ENCODE measurements around the gene FOXD3.

The FOXD3 gene

DNA sequence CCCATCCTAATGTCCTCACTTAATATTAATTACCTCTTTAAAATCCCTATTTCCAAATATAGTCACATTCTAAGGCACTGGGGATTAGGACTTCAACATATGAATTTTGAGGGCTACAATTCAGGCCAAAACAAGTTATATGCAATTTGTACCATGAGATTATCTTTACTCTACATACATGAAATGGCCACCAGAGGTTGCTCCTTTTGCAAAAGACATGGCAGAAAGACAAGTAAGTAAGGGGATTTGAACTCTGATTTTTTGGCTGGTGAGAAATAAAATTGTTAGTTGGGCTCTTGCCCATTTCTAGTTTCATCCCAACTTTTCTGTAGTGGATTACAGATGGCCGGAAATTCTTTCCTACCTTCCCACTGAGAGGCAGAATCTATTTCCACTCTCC is 40.2 kb downstream of the FOXD3 start:
- DNase-seq = no peak

DNA sequence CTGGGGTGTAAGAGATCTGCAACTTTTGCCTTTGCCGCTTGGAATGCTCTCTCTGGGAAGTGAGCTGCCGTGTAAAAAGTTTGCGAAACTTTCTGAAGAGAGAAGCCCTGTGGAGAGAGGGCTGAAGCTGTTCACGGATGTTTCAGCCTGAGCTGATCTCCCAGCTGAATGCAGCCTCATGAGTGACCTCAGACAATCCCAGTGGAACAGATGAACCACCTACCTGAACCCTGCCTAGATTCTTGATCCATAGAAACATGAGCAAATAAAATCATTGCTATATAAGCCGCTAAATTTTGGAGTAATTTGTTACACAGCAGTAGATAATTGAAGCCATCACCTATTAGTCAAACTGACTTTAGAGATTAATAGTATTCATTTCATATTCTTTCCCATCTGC is 40.6 kb downstream of the FOXD3 start:
- DNase-seq = no peak

DNA sequence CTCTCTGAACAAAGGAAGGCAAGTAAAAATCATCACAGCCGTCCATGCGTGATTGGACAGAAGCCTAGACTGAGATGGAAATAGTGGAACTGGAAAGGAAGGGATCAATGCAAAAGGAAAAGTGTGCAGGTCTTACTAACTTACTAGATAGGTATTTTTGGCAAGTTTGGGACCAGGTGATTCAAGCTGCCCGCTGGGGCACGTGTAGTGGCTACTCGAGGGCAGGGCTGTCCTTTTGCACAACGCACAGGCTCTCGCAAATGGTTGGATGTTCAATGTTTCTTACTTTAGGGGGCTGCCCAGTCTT is 44.5 kb downstream of the FOXD3 start:
- no peak for DNase-seq

DNA sequence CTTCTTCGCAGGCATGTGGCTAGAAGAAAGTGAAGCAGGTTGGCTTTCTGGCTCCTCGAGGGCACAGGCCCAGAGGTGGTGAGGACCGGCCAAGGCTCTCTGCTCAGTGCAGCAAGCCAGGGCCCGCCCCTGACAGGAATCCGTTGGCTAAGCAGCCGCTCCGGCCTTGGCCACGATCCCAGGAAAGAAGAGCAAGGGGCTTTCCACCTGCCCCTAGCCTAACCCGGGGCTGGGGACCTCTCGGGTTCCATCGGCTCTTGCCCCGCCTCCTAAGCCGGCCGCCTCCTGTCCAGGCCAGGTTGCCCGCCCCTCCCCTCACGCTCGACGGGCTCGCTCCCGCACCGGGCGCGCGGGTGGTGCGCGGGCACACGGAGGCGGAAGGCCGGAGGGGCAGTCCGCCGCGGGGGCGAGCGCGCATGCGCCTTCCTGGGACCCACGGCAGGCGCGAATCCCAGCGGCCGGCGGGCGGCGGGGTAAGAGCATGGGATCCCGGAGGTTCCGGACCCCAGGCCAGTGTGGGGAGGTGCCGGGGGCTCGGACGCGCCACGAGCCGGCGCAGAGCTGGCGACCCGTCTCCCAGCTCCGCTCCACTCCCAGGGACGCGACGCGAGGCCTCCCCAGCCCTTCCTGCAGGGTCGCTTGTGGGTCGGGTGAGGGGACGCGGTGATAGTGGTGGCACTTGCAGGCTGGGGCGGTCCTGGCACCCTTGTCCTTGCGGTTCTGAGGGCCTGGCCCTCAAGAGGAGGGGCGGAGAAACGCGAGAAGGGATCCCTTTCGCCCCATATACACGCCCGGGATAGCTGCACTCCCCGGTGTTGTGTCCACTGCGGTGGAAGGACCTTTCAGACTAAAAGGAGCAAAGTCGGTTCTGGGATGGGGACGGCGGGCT is 45.1 kb downstream of the FOXD3 start, which contains the start of gene ALG6:
Gene ALG6 (plus strand): TSS at position 413 of the 889 bp plus-strand sequence. CDS start 3,351 bp downstream, outside the sequence.
- DNase-seq = peak; percentile 93

DNA sequence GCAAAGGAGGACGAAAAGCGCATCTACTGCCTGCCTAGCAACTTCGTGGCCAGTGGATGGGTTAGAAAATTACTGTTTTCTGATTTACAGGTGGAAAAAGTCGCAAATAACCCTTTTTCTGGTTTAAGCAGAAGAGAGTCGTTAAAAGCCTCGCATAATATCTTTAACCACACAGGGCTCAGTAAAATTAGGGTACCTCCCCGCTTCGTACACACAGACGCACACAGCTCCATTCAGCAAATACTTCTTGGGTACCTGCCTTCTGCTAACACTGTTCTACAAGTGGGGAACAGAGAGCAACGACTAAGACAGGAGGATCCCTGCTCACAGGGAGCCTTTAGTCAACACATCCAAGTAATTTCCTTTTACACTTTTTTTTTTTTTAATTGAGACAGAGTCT is 45.8 kb downstream of the FOXD3 start:
- DNase-seq = peak; percentile 33

Measured in NCI-H69 (cell line).